Tibial nerve (tissue), 4 donors: Measurements from ENCODE around the gene DLK2. TPM values are rescaled to one million over a fixed set of nuclear protein-coding genes. Genes with fewer than 3 reads are reported as not detected.

Experiments used
- DNase-seq, 2 donors: peaks; one replicate each; pipeline ENCODE4 v3.0.0-alpha.2; 2019; ENCODE audit warnings: low spot score in 2 of 2
- H3K27ac ChIP-seq, 4 donors: fragments of 200-600 bp; sonication (generic) in 3 of 4; one replicate each; pipeline ENCODE4 v1.5.1; 2017 to 2019; ENCODE audit warnings: mild to moderate bottlenecking in 1 of 4
- H3K27me3 ChIP-seq, 2 donors: fragments of 200-600 bp; sonication (generic) in 1 of 2; one replicate each; pipeline versions ENCODE4 v1.5.1 to v1.6.0; 2017 to 2019
- H3K36me3 ChIP-seq, 3 donors: fragments of 200-600 bp; sonication (generic); one replicate each; pipeline ENCODE4 v1.5.1; 2018 to 2019
- H3K4me1 ChIP-seq, 4 donors: fragments of 200-600 bp; sonication (generic) in 3 of 4; one replicate each; pipeline ENCODE4 v1.5.1; 2017 to 2019
- H3K4me3 ChIP-seq, 4 donors: fragments of 200-600 bp; sonication (generic) in 3 of 4; one replicate each; pipeline ENCODE4 v1.5.1; 2017 to 2019; ENCODE audit warnings: mild to moderate bottlenecking in 1 of 4, moderate library complexity in 1 of 4
- H3K9me3 ChIP-seq, 4 donors: fragments of 200-600 bp; sonication (generic) in 3 of 4; one replicate each; pipeline ENCODE4 v1.5.1; 2017 to 2019
- EP300 ChIP-seq, 2 donors: sonication (generic); formaldehyde crosslinking; IDR thresholded peaks; one replicate each; pipeline ENCODE4 v1.6.1; 2017; ENCODE audit warnings: antibody characterized with exemption in 2 of 2, mild to moderate bottlenecking in 1 of 2
- POLR2A ChIP-seq, 2 donors: fragments of 450-650 bp; IDR thresholded peaks; one replicate each; pipeline ENCODE4 v1.6.1; 2017; ENCODE audit warnings: antibody characterized with exemption in 2 of 2, mild to moderate bottlenecking in 2 of 2, moderate library complexity in 2 of 2
- WGBS, 2 donors: methylation state at CpG; one replicate each; pipeline ENCODE4 v1.1.5; 2018; 5-methylcytosine and 5-hydroxymethylcytosine counted together
- total RNA-seq, 4 donors: library from RNA; depleted of rRNA; stranded (reverse); fragments of >200 nt; gene quantifications; one replicate each; pipeline ENCODE4 v1.1.0, GENCODE V29; 2016
- TF ChIP-seq, protein P1 (sequence below), 5 experiments: fragments of 200-600 bp in 3 of 5; fragments of 450-650 bp in 2 of 5; sonication (generic) in 3 of 5; IDR thresholded peaks; one replicate each; pipeline ENCODE4 v1.5.1; 2016 to 2019; ENCODE audit warnings: antibody characterized with exemption in 5 of 5, mild to moderate bottlenecking in 3 of 5, moderate library complexity in 2 of 5

Gene DLK2
- total RNA-seq, 4 donors from 2014 or later: 1.0 to 3.5 TPM; not detected in 2

GRCh38 chr6:43451939-43452338 lies 3.4 kb downstream of the DLK2 start:
- WGBS, 2 donors: 92 to 95% methylated on average over 7 to 8 of the region's 8 CpGs
- TF ChIP-seq, protein P1, sequence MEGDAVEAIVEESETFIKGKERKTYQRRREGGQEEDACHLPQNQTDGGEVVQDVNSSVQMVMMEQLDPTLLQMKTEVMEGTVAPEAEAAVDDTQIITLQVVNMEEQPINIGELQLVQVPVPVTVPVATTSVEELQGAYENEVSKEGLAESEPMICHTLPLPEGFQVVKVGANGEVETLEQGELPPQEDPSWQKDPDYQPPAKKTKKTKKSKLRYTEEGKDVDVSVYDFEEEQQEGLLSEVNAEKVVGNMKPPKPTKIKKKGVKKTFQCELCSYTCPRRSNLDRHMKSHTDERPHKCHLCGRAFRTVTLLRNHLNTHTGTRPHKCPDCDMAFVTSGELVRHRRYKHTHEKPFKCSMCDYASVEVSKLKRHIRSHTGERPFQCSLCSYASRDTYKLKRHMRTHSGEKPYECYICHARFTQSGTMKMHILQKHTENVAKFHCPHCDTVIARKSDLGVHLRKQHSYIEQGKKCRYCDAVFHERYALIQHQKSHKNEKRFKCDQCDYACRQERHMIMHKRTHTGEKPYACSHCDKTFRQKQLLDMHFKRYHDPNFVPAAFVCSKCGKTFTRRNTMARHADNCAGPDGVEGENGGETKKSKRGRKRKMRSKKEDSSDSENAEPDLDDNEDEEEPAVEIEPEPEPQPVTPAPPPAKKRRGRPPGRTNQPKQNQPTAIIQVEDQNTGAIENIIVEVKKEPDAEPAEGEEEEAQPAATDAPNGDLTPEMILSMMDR (IDR thresholded peaks at IDR 0.05): no peak
- no peak for TF ChIP-seq POLR2A (IDR thresholded peaks at IDR 0.05)
- no peak for TF ChIP-seq EP300 (IDR thresholded peaks at IDR 0.05)
- Histone ChIP-seq H3K36me3 (peaks cover 0 to 66% (median 0%) of the 10 kb centered on the region in 3 donors), H3K27me3 (peaks cover 0 to 21% of the 10 kb centered on the region in 2 donors), H3K27ac (no peak overlapping the region), H3K4me3 (no peak overlapping the region), H3K9me3 (peaks cover 0 to 20% (median 0%) of the 10 kb centered on the region in 4 donors), H3K4me1 (peaks cover 0 to 7% (median 0%) of the 10 kb centered on the region in 4 donors)
- DNase-seq: no peak

DNA sequence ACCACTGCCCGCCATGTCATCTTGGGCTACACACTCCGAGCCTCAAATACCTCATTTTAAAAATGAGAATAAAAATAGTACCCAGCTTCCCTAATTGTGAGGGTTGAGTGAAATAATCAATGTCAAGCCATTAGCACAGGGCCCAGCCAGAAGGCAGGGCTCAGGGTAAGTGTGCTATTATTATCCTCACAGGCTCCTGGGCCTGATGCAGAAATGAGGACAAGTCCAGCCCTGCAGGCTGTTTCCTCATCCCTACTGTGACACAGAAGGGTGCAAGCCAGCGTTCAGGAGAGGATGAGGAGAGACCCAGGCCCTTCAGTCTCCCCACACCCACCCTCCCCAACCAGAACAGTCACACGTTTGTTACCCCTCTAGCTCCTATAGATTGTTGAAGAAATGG lies 4.0 kb downstream of the DLK2 start:
- WGBS, 2 donors: 83 to 86% methylated on average over 4 of the region's 4 CpGs
- TF ChIP-seq POLR2A (IDR thresholded peaks at IDR 0.05) (no peak), EP300 (IDR thresholded peaks at IDR 0.05) (no peak)
- TF ChIP-seq, protein P1 (IDR thresholded peaks at IDR 0.05): no peak
- DNase-seq: no peak
- H3K27ac ChIP-seq: no peak overlapping the region
- H3K27me3 ChIP-seq: peaks cover 0 to 15% of the 10 kb centered on the region in 2 donors
- H3K9me3 ChIP-seq: peaks cover 0 to 14% (median 0%) of the 10 kb centered on the region in 4 donors
- no peak overlapping the region for H3K4me3 ChIP-seq
- peaks cover 0 to 72% (median 0%) of the 10 kb centered on the region in 3 donors for H3K36me3 ChIP-seq
- H3K4me1 ChIP-seq: peaks cover 0 to 7% (median 0%) of the 10 kb centered on the region in 4 donors

DNA sequence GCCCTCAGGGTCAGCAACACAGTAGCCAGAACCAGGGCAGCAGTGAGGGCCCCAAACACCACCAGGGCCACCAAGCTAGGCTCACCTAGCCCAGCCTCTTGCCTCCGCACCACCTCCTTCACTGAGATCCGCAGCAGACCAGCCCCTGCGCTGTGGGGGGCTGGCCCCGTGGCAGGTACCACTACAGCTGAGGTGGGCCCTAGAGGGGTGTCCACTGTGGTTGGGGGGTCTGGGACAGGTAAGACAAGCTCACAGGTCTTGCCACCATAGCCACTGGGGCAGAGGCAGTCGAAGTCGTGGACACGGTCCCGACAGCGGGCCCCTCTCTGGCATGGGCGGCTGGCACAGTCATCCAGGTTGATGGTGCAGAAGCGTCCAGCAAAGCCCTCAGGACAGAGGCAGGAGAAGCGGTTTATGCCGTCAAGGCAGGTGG lies 4.6 kb downstream of the DLK2 start:
- no peak for TF ChIP-seq POLR2A (IDR thresholded peaks at IDR 0.05)
- no peak for TF ChIP-seq EP300 (IDR thresholded peaks at IDR 0.05)
- H3K36me3 ChIP-seq: peaks cover 0 to 78% (median 3%) of the 10 kb centered on the region in 3 donors
- peaks cover 0 to 9% of the 10 kb centered on the region in 2 donors for H3K27me3 ChIP-seq
- H3K9me3 ChIP-seq: peaks cover 0 to 11% (median 0%) of the 10 kb centered on the region in 4 donors
- H3K27ac ChIP-seq: no peak overlapping the region
- peaks cover 0 to 2% (median 0%) of the 10 kb centered on the region in 4 donors for H3K4me1 ChIP-seq
- H3K4me3 ChIP-seq: no peak overlapping the region
- WGBS, 2 donors: 94 to 98% methylated on average over 13 of the region's 13 CpGs
- no peak for DNase-seq

- no peak for DNase-seq
- Histone ChIP-seq H3K27me3 (no peaks in the 10 kb centered on the region), H3K27ac (no peak overlapping the region), H3K4me1 (no peaks in the 10 kb centered on the region), H3K9me3 (no peaks in the 10 kb centered on the region), H3K36me3 (peaks cover 0 to 96% (median 6%) of the 10 kb centered on the region in 3 donors), H3K4me3 (no peak overlapping the region)
- TF ChIP-seq POLR2A (IDR thresholded peaks at IDR 0.05): no peak
- TF ChIP-seq, protein P1 (IDR thresholded peaks at IDR 0.05): no peak
- TF ChIP-seq EP300 (IDR thresholded peaks at IDR 0.05): no peak
- 90 to 92% methylated on average over 4 of the region's 4 CpGs for WGBS, 2 donors
Observed at GRCh38 chr6:43448916-43449315, 6.4 kb downstream of the DLK2 start.

DNA sequence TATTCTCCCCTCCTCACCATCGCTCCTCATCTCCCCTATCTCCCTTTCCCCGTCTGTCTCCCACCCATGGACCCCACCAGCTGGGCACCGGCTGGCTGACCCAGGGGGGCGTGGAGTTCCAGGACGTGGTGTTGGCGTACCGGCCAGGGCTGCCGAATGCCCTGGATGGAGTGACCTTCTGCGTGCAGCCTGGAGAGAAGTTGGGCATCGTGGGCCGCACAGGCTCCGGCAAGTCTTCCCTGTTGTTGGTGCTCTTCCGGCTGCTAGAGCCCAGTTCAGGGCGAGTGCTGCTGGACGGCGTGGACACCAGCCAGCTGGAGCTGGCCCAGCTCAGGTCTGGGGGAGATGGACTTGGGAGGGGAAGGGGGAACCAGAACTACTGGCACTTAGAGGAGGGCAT lies 7.7 kb downstream of the DLK2 start:
- 92 to 96% methylated on average over 16 of the region's 16 CpGs for WGBS, 2 donors
- no peak for TF ChIP-seq EP300 (IDR thresholded peaks at IDR 0.05)
- TF ChIP-seq POLR2A (IDR thresholded peaks at IDR 0.05): no peak
- TF ChIP-seq, protein P1 (IDR thresholded peaks at IDR 0.05): no peak
- H3K36me3 ChIP-seq: peaks cover 0 to 98% (median 7%) of the 10 kb centered on the region in 3 donors
- no peaks in the 10 kb centered on the region for H3K4me1 ChIP-seq
- no peak for DNase-seq
- no peak overlapping the region for H3K27ac ChIP-seq
- no peaks in the 10 kb centered on the region for H3K27me3 ChIP-seq
- H3K9me3 ChIP-seq: no peaks in the 10 kb centered on the region
- H3K4me3 ChIP-seq: no peak overlapping the region
